ENCODE data around the gene DNAJB1. TPM values are rescaled to one million over a fixed set of nuclear protein-coding genes. Genes with fewer than 3 reads are reported as not detected.
"Not testable (repeated sequence)": the region's sequence is repeated elsewhere in the genome, so short reads cannot be mapped to it uniquely, and the experiment has no call there.

The DNAJB1 gene
- 110 and 137 TPM in 2 replicates for total RNA-seq (2014; rRNA removed; shearing (Covaris generic))

- DNase-seq (ENCODE audit: low spot score): peak; percentile 60
Observed at GRCh38 chr19:14517840-14518505, at the start of gene DNAJB1. Gene DNAJB1, minus strand, starts transcription at chr19:14518397. Its CDS starts 48 bp downstream, at chr19:14518349.

- DNase-seq (ENCODE audit: low spot score): no peak
Observed at GRCh38 chr19:14567079-14567478, 48.9 kb upstream of the DNAJB1 start.

GRCh38 chr19:14566712-14567077 lies 48.5 kb upstream of the DNAJB1 start:
- no peak for DNase-seq (ENCODE audit: low spot score)

GRCh38 chr19:14565765-14566711 lies 47.8 kb upstream of the DNAJB1 start:
- DNase-seq (ENCODE audit: low spot score): no peak

GRCh38 chr19:14565298-14565679 lies 47.1 kb upstream of the DNAJB1 start:
- no peak for DNase-seq (ENCODE audit: low spot score)

GRCh38 chr19:14564652-14565297 lies 46.6 kb upstream of the DNAJB1 start:
- not testable (repeated sequence) for DNase-seq (ENCODE audit: low spot score)

- DNase-seq (ENCODE audit: low spot score): no peak
Observed at GRCh38 chr19:14563989-14564651, 45.9 kb upstream of the DNAJB1 start.

GRCh38 chr19:14563590-14563926 lies 45.4 kb upstream of the DNAJB1 start:
- DNase-seq (ENCODE audit: low spot score): no peak

- DNase-seq (ENCODE audit: low spot score): no peak
Observed at GRCh38 chr19:14562660-14563589, 44.7 kb upstream of the DNAJB1 start.

GRCh38 chr19:14561847-14562351 lies 43.7 kb upstream of the DNAJB1 start:
- peak; percentile 59 for DNase-seq (ENCODE audit: low spot score)

- no peak for DNase-seq (ENCODE audit: low spot score)
Observed at GRCh38 chr19:14561249-14561648, 43.1 kb upstream of the DNAJB1 start.

GRCh38 chr19:14560776-14561108 lies 42.5 kb upstream of the DNAJB1 start:
- DNase-seq (ENCODE audit: low spot score): no peak

GRCh38 chr19:14559916-14560775 lies 41.9 kb upstream of the DNAJB1 start:
- no peak for DNase-seq (ENCODE audit: low spot score)

- peak; percentile 12 for DNase-seq (ENCODE audit: low spot score)
Observed at GRCh38 chr19:14558370-14559066, 40.3 kb upstream of the DNAJB1 start.

- peak; percentile 75 for DNase-seq (ENCODE audit: low spot score)
Observed at GRCh38 chr19:14556662-14557188, 38.5 kb upstream of the DNAJB1 start.

- DNase-seq (ENCODE audit: low spot score): peak; percentile 30
Observed at GRCh38 chr19:14555918-14556661, 37.9 kb upstream of the DNAJB1 start.

- DNase-seq (ENCODE audit: low spot score): no peak
Observed at GRCh38 chr19:14554382-14554812, 36.2 kb upstream of the DNAJB1 start.

GRCh38 chr19:14553939-14554243 lies 35.7 kb upstream of the DNAJB1 start:
- no peak for DNase-seq (ENCODE audit: low spot score)

Data from H4 (cell line).